Fibroblast of villous mesenchyme (primary cell): ENCODE results near the gene MYL1. TPM values are rescaled to one million over a fixed set of nuclear protein-coding genes. Genes with fewer than 3 reads are reported as not detected.

Experiments
- DNase-seq: peaks from one replicate; pipeline ENCODE4 v3.0.0-alpha.2; 2010; ENCODE audit warnings: low read depth
- H3K4me3 ChIP-seq: 2 replicates; pipeline ENCODE4 v1.5.1; 2011; ENCODE audit warnings: low read depth, mild to moderate bottlenecking, low read length
- total RNA-seq: library from RNA; depleted of rRNA; stranded (reverse); fragments of >200 nt; gene quantifications from 2 replicates; pipeline ENCODE4 v1.2.3, GENCODE V29; 2012
- TF ChIP-seq, protein P1 (sequence below): IDR thresholded peaks from 2 replicates; pipeline ENCODE4 v1.5.1; 2012; ENCODE audit warnings: low read depth, mild to moderate bottlenecking, low read length; ENCODE audit not compliant: insufficient read depth

Gene MYL1
- total RNA-seq, 1 donor, result not detected

DNA sequence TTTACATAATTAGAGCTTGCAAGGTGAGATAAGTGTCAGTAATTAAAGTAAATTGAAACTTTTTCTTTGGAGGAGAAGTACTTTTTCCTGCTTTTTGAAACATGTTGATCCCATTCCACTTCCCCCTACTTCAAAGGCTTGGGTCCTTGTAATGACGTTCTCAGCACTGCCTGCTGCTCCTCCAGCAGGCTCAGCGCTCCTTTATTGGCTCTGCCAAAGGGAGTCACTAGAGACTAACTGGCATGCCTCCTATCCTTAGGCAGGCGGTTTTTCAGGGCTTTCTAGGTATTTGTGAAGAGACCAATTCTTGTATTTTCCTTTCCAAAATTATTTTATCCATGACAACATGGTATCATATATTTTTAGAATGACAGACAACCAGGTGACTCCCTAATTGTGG lies 45.8 kb downstream of the MYL1 start:
- H3K4me3 ChIP-seq, result no peak overlapping the region
- TF ChIP-seq, protein P1, sequence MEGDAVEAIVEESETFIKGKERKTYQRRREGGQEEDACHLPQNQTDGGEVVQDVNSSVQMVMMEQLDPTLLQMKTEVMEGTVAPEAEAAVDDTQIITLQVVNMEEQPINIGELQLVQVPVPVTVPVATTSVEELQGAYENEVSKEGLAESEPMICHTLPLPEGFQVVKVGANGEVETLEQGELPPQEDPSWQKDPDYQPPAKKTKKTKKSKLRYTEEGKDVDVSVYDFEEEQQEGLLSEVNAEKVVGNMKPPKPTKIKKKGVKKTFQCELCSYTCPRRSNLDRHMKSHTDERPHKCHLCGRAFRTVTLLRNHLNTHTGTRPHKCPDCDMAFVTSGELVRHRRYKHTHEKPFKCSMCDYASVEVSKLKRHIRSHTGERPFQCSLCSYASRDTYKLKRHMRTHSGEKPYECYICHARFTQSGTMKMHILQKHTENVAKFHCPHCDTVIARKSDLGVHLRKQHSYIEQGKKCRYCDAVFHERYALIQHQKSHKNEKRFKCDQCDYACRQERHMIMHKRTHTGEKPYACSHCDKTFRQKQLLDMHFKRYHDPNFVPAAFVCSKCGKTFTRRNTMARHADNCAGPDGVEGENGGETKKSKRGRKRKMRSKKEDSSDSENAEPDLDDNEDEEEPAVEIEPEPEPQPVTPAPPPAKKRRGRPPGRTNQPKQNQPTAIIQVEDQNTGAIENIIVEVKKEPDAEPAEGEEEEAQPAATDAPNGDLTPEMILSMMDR, result no peak
- no peak for DNase-seq

- no peak for DNase-seq
- H3K4me3 ChIP-seq, result no peak overlapping the region
- TF ChIP-seq, protein P1, result no peak
These were observed 46.7 kb downstream of the MYL1 start for GRCh38 chr2:210268281-210268680.

GRCh38 chr2:210267698-210268097 lies 47.3 kb downstream of the MYL1 start:
- DNase-seq, result no peak
- H3K4me3 ChIP-seq, result no peak overlapping the region
- TF ChIP-seq, protein P1, result no peak

- no peak overlapping the region for H3K4me3 ChIP-seq
- TF ChIP-seq, protein P1, result no peak
- DNase-seq, result no peak
These were observed 50.7 kb downstream of the MYL1 start for GRCh38 chr2:210264282-210264681.

GRCh38 chr2:210263841-210264240 lies 51.1 kb downstream of the MYL1 start:
- no peak for DNase-seq
- H3K4me3 ChIP-seq, result no peak overlapping the region
- TF ChIP-seq, protein P1, result no peak

DNA sequence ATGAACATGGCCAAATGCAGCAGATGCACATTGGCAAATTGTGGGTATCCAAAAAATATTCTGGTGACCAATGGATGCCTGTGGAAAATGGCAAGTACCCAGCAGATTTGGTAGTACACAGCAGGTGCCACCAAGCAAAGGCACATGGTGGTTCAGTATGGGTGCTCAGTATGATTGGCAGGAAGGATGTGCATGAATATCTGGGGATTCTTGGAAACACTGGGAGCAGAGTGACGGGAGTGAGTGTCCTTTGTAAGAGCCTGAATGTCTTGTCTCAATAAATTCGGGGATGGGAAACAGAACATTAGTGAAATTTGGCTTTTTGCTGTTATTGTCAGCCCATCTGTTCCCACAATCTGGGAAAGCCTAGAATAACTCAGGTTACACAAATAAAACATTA lies 52.9 kb downstream of the MYL1 start:
- TF ChIP-seq, protein P1, result no peak
- DNase-seq, result no peak

DNA sequence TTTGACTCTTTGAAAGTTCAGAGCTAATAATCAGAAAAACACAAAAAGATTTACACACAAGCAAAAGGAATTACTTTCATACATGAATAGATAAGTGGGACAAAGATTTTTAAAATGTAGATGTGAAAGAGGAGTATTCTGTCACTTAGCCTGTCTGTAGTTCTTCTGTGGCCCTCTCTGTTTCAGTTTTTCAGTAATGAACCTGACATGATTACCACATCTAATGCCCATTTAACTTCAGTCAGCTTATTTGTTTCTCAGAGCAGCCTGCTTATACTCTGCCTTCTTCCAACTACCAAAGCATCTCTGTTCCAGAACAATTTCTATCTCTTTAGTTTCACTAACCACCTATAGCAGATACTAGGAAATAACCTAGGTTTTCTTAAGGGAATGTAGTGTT lies 55.3 kb downstream of the MYL1 start:
- TF ChIP-seq, protein P1, result no peak
- no peak overlapping the region for H3K4me3 ChIP-seq
- DNase-seq, result no peak

More for the DNA sequence above, 52.9 kb downstream of the MYL1 start:
- no peak overlapping the region for H3K4me3 ChIP-seq
